ENCODE data around the gene PLCB3. TPM values are rescaled to one million over a fixed set of nuclear protein-coding genes. Genes with fewer than 3 reads are reported as not detected.

The PLCB3 gene
- total and polyA plus RNA-seq, 2 of the 13 experiments (the other 11 are each of a cell fraction or from before 2014, with no cell fraction given), result 7.5 to 13.8 TPM

DNA sequence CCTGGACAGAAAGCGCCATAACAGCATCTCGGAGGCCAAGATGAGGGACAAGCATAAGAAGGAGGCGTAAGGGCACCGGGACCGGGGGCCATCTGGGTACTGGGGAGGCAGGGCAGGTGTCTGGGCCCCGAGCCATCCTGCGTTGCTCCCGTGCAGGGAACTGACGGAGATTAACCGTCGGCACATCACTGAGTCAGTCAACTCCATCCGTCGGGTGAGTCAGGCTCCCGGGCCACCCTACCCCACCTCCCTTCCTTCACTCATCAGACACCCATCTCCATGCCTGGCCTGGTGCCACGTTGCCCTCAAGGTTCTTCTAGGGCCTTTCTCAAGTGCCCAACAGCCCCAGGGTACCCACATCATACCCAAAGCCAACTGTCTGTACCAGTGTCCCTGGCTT lies 15.0 kb downstream of the PLCB3 start:
- FAIRE-seq, result no peak
- peaks cover 1 to 15% of the 10 kb centered on the region in 2 experiments; a peak in 4 of 5 replicates for H3K36me3 ChIP-seq (replicated peaks in 1 of 2; ENCODE audit: control insufficient read depth in 1 of 2, insufficient read depth in 2 of 2, low read length in 2 of 2)
- no TSS peak for BruUV-seq (replicated peaks)
- ChIA-PET POLR2A (no interaction called here), CTCF (ENCODE audit: low intra/inter-chr PET ratio, low total read pairs) (no interaction called here)
- TF ChIP-seq ELF4 (CRISPR knock-in tag; IDR thresholded peaks at IDR 0.05; ENCODE audit: borderline replicate concordance), result no peak
- TF ChIP-seq, protein P1, sequence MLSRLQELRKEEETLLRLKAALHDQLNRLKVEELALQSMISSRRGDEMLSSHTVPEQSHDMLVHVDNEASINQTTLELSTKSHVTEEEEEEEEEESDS (CRISPR knock-in tag; IDR thresholded peaks at IDR 0.05; ENCODE audit: borderline replicate concordance), result no peak
- TF ChIP-seq ZNF335 (CRISPR knock-in tag; IDR thresholded peaks at IDR 0.05), result no peak
- 90% methylated on average over 2 of the region's 15 CpGs for WGBS (ENCODE audit: low lambda C conversion rate)
- H3K79me2 ChIP-seq (ENCODE audit: insufficient read depth, low read length), result peaks cover 4% of the 10 kb centered on the region
- no peak overlapping the region for H3K4me2 ChIP-seq (ENCODE audit: low read depth, low read length)
- no peaks in the 10 kb centered on the region for H3K9me3 ChIP-seq (ENCODE audit: low read length)
- in situ Hi-C loops (cut with HindIII; ENCODE audit: extremely low pct_ligation_motif_present, low pct_unique_long_range_greater_than_20kb), result no loop called here
- no peak overlapping the region for H3K4me3 ChIP-seq (replicated peaks in 1 of 3; ENCODE audit: insufficient read depth in 1 of 3, low read depth in 2 of 3, low read length in 3 of 3)
- no peak for ATAC-seq
- H3K27ac ChIP-seq (ENCODE audit: extremely low read length, insufficient read depth, low read length), result no peak overlapping the region
- no peak for DNase-seq (ENCODE audit: low spot score)
- H4K20me1 ChIP-seq (ENCODE audit: insufficient read depth, low read length), result no peaks in the 10 kb centered on the region
- intact Hi-C loops (cut with micrococcal nuclease; ENCODE audit: unreplicated experiment), result no loop called here
- no peaks in the 10 kb centered on the region for H3K27me3 ChIP-seq (ENCODE audit: control insufficient read depth in 1 of 2, insufficient read depth in 2 of 2, low read length in 2 of 2)
- no peak overlapping the region for H3K9ac ChIP-seq (ENCODE audit: insufficient read depth, low read depth, low read length)
- peaks cover 15% of the 10 kb centered on the region for H3K4me1 ChIP-seq (ENCODE audit: insufficient read depth, low read length)
- no peak overlapping the region for H2AFZ ChIP-seq (ENCODE audit: low read length)

GRCh38 chr11:64267207-64267945 lies 16.0 kb downstream of the PLCB3 start:
- Histone ChIP-seq H3K4me2 (ENCODE audit: low read depth, low read length) (peak overlapping the region; percentile 95; the same call in 1 of the 2 replicates), H3K36me3 (replicated peaks in 1 of 2; ENCODE audit: control insufficient read depth in 1 of 2, insufficient read depth in 2 of 2, low read length in 2 of 2) (peaks cover 1 to 13% of the 10 kb centered on the region in 2 experiments; a peak in 4 of 5 replicates), H3K79me2 (ENCODE audit: insufficient read depth, low read length) (peaks cover 10% of the 10 kb centered on the region), H3K27ac (ENCODE audit: extremely low read length, insufficient read depth, low read length) (no peak overlapping the region), H3K4me1 (ENCODE audit: insufficient read depth, low read length) (peaks cover 22% of the 10 kb centered on the region), H3K4me3 (replicated peaks in 1 of 3; ENCODE audit: insufficient read depth in 1 of 3, low read depth in 2 of 3, low read length in 3 of 3) (no peak overlapping the region), H3K9me3 (ENCODE audit: low read length) (no peaks in the 10 kb centered on the region), H3K27me3 (ENCODE audit: control insufficient read depth in 1 of 2, insufficient read depth in 2 of 2, low read length in 2 of 2) (no peaks in the 10 kb centered on the region), H3K9ac (ENCODE audit: insufficient read depth, low read depth, low read length) (peak overlapping the region; percentile 75; the same call in 1 of the 2 replicates), H4K20me1 (ENCODE audit: insufficient read depth, low read length) (no peaks in the 10 kb centered on the region), H2AFZ (ENCODE audit: low read length) (no peak overlapping the region)
- no TSS peak for BruUV-seq (replicated peaks)
- FAIRE-seq, result no peak
- peak; percentile 56 for TF ChIP-seq AGO2 (optimal IDR thresholded peaks at IDR 0.05; ENCODE audit: low read depth, low read length)
- TF ChIP-seq ZNF143 (CRISPR knock-in tag; IDR thresholded peaks at IDR 0.05), result 0 out of 2 replicates have a peak, but pooled peaks have one; percentile 7
- TF ChIP-seq, protein P2, sequence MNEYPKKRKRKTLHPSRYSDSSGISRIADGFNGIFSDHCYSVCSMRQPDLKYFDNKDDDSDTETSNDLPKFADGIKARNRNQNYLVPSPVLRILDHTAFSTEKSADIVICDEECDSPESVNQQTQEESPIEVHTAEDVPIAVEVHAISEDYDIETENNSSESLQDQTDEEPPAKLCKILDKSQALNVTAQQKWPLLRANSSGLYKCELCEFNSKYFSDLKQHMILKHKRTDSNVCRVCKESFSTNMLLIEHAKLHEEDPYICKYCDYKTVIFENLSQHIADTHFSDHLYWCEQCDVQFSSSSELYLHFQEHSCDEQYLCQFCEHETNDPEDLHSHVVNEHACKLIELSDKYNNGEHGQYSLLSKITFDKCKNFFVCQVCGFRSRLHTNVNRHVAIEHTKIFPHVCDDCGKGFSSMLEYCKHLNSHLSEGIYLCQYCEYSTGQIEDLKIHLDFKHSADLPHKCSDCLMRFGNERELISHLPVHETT (CRISPR knock-in tag; conservative IDR thresholded peaks at IDR 0.05), result no peak
- 91% methylated on average over 20 of the region's 27 CpGs for WGBS (ENCODE audit: low lambda C conversion rate)
- intact Hi-C loops (cut with micrococcal nuclease; ENCODE audit: unreplicated experiment) (no loop called here), in situ Hi-C loops (cut with HindIII; ENCODE audit: extremely low pct_ligation_motif_present, low pct_unique_long_range_greater_than_20kb) (no loop called here)
- ChIA-PET POLR2A (interaction anchor here (0.7 to 5.9 kb wide), 6 partner anchors 15 to 63 kb away, joined by 3 to 113 read pairs (median 8); partner anchors contain the start of genes BAD, ESRRA, FKBP2 and PPP1R14B), CTCF (ENCODE audit: low intra/inter-chr PET ratio, low total read pairs) (no interaction called here)
- no peak for DNase-seq (ENCODE audit: low spot score)
- ATAC-seq, result no peak
